ENCODE measurements around the gene CDNF. TPM values are rescaled to one million over a fixed set of nuclear protein-coding genes. Genes with fewer than 3 reads are reported as not detected.
A peak's percentile ranks its signal among the peaks of the same experiment; 100 is the strongest.

Gene CDNF
- total and polyA plus RNA-seq, 10 of the 15 experiments (the other 5 are each of a cell fraction or from before 2014, with no cell fraction given): 0.08 to 1.9 (median 0.77) TPM

DNA sequence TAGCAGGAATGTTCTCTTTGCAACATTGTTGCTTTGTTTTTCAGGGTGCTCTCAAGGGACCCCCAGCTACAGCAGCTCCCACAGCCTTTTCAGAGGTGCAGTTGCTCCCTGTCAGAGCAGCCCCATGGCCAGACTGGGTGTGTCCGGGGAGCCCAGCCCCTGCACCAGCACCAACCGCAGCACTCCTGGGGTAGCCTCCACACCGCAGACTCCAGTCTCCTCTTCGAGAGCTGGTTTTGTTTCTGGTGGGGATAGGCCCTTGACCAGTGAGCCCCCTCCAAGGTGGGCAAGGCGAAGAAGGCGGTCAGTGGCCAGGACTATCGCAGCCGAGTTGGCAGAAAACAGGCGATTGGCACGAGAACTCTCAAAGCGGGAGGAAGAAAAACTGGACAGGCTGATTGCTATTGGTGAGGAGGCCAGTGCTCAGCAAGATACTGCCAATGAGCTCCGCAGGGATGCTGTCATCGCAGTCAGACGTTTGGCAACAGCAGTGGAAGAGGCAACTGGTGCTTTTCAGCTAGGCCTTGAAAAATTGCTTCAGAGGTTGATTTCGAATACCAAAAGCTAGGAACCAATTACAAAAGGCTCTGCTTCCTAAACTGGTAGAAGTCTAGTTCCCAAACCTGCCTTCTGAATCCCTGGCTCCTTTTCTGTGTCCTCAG lies 5.6 kb upstream of the CDNF start:
- WGBS (ENCODE audit: insufficient coverage, insufficient replicate concordance, low lambda C conversion rate, missing lambda C conversion rate): 97% methylated on average over 15 of the region's 15 CpGs
- TSS peak; percentile 0 for BruUV-seq (replicated peaks)
- H3K9me3 ChIP-seq (replicated peaks; ENCODE audit: control insufficient read depth, insufficient read depth, low read length): no peaks in the 10 kb centered on the region
- ChIA-PET POLR2A (no interaction called here), RAD21 (ENCODE audit: unreplicated experiment) (no interaction called here), CTCF (interaction anchor here (0.7 to 0.9 kb wide), 2 partner anchors 14 to 699 kb away, joined by 3 read pairs; no protein-coding TSS in a partner anchor), SMC1A (ENCODE audit: uncharacterized antibody, unreplicated experiment) (interaction anchor here (0.8 to 1.4 kb wide), 3 partner anchors 46 to 306 kb away, joined by 3 to 6 read pairs (median 4); no protein-coding TSS in a partner anchor)
- in situ Hi-C loops (cut with MboI): no loop called here
- H3K4me1 ChIP-seq (ENCODE audit: control insufficient read depth, insufficient read depth, low read length): no peaks in the 10 kb centered on the region
- intact Hi-C loops (cut with micrococcal nuclease; ENCODE audit: unreplicated experiment): no loop called here
- H3K27ac ChIP-seq (ENCODE audit: control insufficient read depth, insufficient read depth): no peak overlapping the region
- no peak for ATAC-seq
- no peak for DNase-seq (ENCODE audit: low read depth, low spot score)
- no peaks in the 10 kb centered on the region for H3K27me3 ChIP-seq (replicated peaks in 1 of 2; ENCODE audit: control insufficient read depth in 2 of 2, insufficient read depth in 2 of 2, low read length in 1 of 2)
- H3K9ac ChIP-seq (ENCODE audit: control insufficient read depth, insufficient read depth, low read length): no peak overlapping the region
- H3K4me3 ChIP-seq: no peak overlapping the region
- TF ChIP-seq YY1 (IDR thresholded peaks at IDR 0.05; ENCODE audit: low read depth, low read length) (no peak), SUPT20H (IDR thresholded peaks at IDR 0.05; ENCODE audit: borderline replicate concordance, control insufficient read depth, low read depth, low read length) (no peak), PML (IDR thresholded peaks at IDR 0.05; ENCODE audit: low read length) (no peak), SMAD1 (IDR thresholded peaks at IDR 0.05; ENCODE audit: low read depth, partially characterized antibody) (no peak), ATF3 (IDR thresholded peaks at IDR 0.05; ENCODE audit: borderline replicate concordance, extremely low read depth, low read depth, low read length) (no peak), WRNIP1 (IDR thresholded peaks at IDR 0.05; ENCODE audit: borderline replicate concordance, low read depth, low read length) (no peak), PBX3 (IDR thresholded peaks at IDR 0.05; ENCODE audit: insufficient replicate concordance, low read depth, low read length) (no peak), SMAD5 (IDR thresholded peaks at IDR 0.05; ENCODE audit: low read depth) (no peak)
- H2AFZ ChIP-seq (ENCODE audit: control insufficient read depth, low read depth, low read length): no peak overlapping the region
- peaks cover 3 to 33% of the 10 kb centered on the region in 2 experiments for H3K36me3 ChIP-seq (ENCODE audit: control insufficient read depth in 2 of 2, insufficient read depth in 2 of 2, low read length in 1 of 2)
- peaks cover 25% of the 10 kb centered on the region for H3K79me2 ChIP-seq (ENCODE audit: control insufficient read depth, insufficient read depth, low read length)
- H4K20me1 ChIP-seq (ENCODE audit: control insufficient read depth, insufficient read depth): 0 out of 2 replicates have a peak, but pooled peaks cover 3% of the 10 kb centered on the region
- H3K4me2 ChIP-seq (ENCODE audit: control insufficient read depth, insufficient read depth): no peak overlapping the region
- FAIRE-seq: no peak
